Smooth muscle cell (in vitro differentiated cells): ENCODE measurements around the gene QRICH1. TPM values are rescaled to one million over a fixed set of nuclear protein-coding genes. Genes with fewer than 3 reads are reported as not detected.

ENCODE experiments used
- DNase-seq: peaks from one replicate; lab custom pipeline; 2025; ENCODE audit not compliant: unreplicated experiment; lab: John Stamatoyannopoulos, UW
- H2AFZ ChIP-seq: fragments of 200-600 bp; sonication (generic); 2 replicates; pipeline ENCODE4 v1.6.0; 2016; ENCODE audit warnings: antibody characterized with exemption, low read depth, mild to moderate bottlenecking
- H3F3A ChIP-seq: fragments of 200-600 bp; sonication (generic); 2 replicates; pipeline ENCODE4 v1.6.0; 2017; ENCODE audit warnings: antibody characterized with exemption, low read depth
- H3K27ac ChIP-seq: fragments of 200-600 bp; sonication (generic); 2 replicates; pipeline ENCODE4 v1.5.1; 2016; ENCODE audit warnings: low read depth, mild to moderate bottlenecking
- H3K27me3 ChIP-seq: fragments of 200-600 bp; sonication (generic); 2 replicates; pipeline ENCODE4 v1.6.1; 2016; ENCODE audit warnings: low read depth, mild to moderate bottlenecking
- H3K36me3 ChIP-seq: fragments of 200-600 bp; sonication (generic); 2 replicates; pipeline ENCODE4 v1.5.1; 2016; ENCODE audit warnings: low read depth
- H3K4me1 ChIP-seq: fragments of 200-600 bp; sonication (generic); 2 replicates; pipeline ENCODE4 v1.5.1; 2016; ENCODE audit warnings: low read depth
- H3K4me2 ChIP-seq: fragments of 200-600 bp; sonication (generic); 2 replicates; pipeline ENCODE4 v1.6.0; 2016; ENCODE audit warnings: mild to moderate bottlenecking
- H3K4me3 ChIP-seq: fragments of 200-600 bp; sonication (generic); 2 replicates; pipeline ENCODE4 v1.5.1; 2016; ENCODE audit warnings: mild to moderate bottlenecking
- H3K79me2 ChIP-seq: fragments of 200-600 bp; sonication (generic); 2 replicates; pipeline ENCODE4 v1.6.0; 2016; ENCODE audit warnings: low read depth, mild to moderate bottlenecking
- H3K9ac ChIP-seq: fragments of 200-600 bp; sonication (generic); 2 replicates; pipeline ENCODE4 v1.6.0; 2016; ENCODE audit warnings: low read depth
- H3K9me3 ChIP-seq: fragments of 200-600 bp; sonication (generic); replicated peaks from 2 replicates; pipeline ENCODE4 v1.5.1; 2016; ENCODE audit warnings: low read depth
- H4K20me1 ChIP-seq: fragments of 200-600 bp; sonication (generic); 2 replicates; pipeline ENCODE4 v1.6.0; 2016; ENCODE audit warnings: low read depth
- WGBS: methylation state at CpG from one replicate; pipeline ENCODE4 v1.1.7; 2016; ENCODE audit warnings: low lambda C conversion rate; 5-methylcytosine and 5-hydroxymethylcytosine counted together
- polyA plus RNA-seq: library from polyadenylated mRNA; unstranded; fragments of >200 nt; fragmentation: Nextera tagmentation; extraction: Ambion mirVana; gene quantifications from 2 replicates; pipeline ENCODE4 v1.2.1, GENCODE V29; 2016
- total RNA-seq: library from RNA; depleted of rRNA; stranded (reverse); fragments of >200 nt; gene quantifications from 2 replicates; pipeline ENCODE4 v1.2.3, GENCODE V29; 2014
- TF ChIP-seq, protein P1 (sequence below): fragments of 200-600 bp; sonication (generic); IDR thresholded peaks from 2 replicates; pipeline ENCODE4 v1.5.1; 2017; ENCODE audit warnings: borderline replicate concordance, mild to moderate bottlenecking, antibody characterized with exemption; ENCODE audit not compliant: insufficient read depth, poor library complexity, severe bottlenecking

The QRICH1 gene
- total and polyA plus RNA-seq, 2 experiments from 2014 or later, result 38.2 to 62.0 TPM

DNA sequence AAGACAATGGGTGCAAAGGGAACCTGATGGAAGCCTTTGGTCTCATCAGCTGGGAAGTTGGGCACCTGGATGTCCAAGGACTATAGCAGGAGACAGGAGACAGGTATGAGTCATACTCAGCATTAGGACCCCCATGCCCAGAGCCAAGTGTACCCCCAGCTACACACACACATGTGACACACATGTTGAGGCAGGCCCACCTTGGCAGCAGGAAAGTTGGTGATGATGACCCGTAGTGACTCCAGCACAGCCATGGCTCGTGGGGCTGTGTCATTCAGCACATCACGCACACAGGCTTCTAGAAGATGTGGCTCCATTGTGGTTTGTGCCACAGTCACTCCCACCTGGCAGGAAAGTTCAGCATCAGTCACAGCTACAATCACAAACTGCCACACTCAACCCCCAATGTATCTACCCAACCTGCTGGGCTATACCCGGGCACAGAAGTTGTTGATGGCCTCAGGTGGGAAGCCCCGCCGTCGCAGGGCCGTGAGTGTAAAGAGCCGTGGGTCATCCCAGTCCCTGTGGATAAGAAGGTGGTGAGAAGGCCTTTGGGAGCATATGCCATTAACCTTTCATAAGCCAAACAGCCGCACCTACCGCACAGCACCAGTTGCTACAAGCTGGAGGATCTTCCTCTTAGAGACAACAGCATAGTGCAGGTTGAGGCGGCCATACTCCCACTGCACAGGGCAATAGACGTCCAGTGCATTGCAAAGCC is 5.2 kb upstream of the QRICH1 start:
- Histone ChIP-seq H4K20me1 (no peaks in the 10 kb centered on the region), H3K4me1 (peaks cover 5% of the 10 kb centered on the region), H3K4me2 (no peak overlapping the region), H3K79me2 (peaks cover 14% of the 10 kb centered on the region), H3F3A (peaks cover 19% of the 10 kb centered on the region), H3K9ac (no peak overlapping the region), H3K4me3 (no peak overlapping the region), H3K36me3 (peaks cover 5% of the 10 kb centered on the region), H3K27me3 (no peaks in the 10 kb centered on the region), H2AFZ (no peak overlapping the region), H3K9me3 (no peaks in the 10 kb centered on the region), H3K27ac (no peak overlapping the region)
- 97% methylated on average over 13 of the region's 13 CpGs for WGBS
- TF ChIP-seq, protein P1, sequence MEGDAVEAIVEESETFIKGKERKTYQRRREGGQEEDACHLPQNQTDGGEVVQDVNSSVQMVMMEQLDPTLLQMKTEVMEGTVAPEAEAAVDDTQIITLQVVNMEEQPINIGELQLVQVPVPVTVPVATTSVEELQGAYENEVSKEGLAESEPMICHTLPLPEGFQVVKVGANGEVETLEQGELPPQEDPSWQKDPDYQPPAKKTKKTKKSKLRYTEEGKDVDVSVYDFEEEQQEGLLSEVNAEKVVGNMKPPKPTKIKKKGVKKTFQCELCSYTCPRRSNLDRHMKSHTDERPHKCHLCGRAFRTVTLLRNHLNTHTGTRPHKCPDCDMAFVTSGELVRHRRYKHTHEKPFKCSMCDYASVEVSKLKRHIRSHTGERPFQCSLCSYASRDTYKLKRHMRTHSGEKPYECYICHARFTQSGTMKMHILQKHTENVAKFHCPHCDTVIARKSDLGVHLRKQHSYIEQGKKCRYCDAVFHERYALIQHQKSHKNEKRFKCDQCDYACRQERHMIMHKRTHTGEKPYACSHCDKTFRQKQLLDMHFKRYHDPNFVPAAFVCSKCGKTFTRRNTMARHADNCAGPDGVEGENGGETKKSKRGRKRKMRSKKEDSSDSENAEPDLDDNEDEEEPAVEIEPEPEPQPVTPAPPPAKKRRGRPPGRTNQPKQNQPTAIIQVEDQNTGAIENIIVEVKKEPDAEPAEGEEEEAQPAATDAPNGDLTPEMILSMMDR, result no peak
- DNase-seq, result no peak

DNA sequence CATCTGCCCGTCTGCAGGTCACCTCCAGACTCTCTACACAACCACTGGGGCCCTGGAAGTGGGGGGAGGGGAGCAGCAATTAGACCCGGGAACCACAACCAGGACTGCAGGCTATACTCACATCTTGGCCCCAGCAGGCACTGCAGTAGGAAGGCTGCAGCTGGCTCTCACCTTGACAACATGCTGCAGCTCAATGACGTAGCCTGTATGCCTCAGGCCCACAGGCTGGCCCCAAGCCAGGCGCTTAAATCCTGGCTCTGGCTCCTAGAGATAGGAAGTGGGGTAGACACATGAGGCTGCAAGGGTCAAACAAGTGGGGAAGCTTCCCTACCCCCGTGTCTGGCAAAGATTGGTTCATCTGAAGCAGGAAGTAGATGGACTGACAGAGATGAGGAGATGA is 4.6 kb upstream of the QRICH1 start:
- no peak for DNase-seq
- Histone ChIP-seq H3K9ac (no peak overlapping the region), H3K27me3 (no peaks in the 10 kb centered on the region), H3K36me3 (peaks cover 5% of the 10 kb centered on the region), H3K4me1 (no peaks in the 10 kb centered on the region), H3K9me3 (no peaks in the 10 kb centered on the region), H3K27ac (no peak overlapping the region), H3K79me2 (peaks cover 8% of the 10 kb centered on the region), H2AFZ (no peak overlapping the region), H4K20me1 (no peaks in the 10 kb centered on the region), H3F3A (peaks cover 19% of the 10 kb centered on the region), H3K4me2 (no peak overlapping the region), H3K4me3 (no peak overlapping the region)
- WGBS, result 94% methylated on average over 5 of the region's 5 CpGs
- TF ChIP-seq, protein P1, result no peak

DNA sequence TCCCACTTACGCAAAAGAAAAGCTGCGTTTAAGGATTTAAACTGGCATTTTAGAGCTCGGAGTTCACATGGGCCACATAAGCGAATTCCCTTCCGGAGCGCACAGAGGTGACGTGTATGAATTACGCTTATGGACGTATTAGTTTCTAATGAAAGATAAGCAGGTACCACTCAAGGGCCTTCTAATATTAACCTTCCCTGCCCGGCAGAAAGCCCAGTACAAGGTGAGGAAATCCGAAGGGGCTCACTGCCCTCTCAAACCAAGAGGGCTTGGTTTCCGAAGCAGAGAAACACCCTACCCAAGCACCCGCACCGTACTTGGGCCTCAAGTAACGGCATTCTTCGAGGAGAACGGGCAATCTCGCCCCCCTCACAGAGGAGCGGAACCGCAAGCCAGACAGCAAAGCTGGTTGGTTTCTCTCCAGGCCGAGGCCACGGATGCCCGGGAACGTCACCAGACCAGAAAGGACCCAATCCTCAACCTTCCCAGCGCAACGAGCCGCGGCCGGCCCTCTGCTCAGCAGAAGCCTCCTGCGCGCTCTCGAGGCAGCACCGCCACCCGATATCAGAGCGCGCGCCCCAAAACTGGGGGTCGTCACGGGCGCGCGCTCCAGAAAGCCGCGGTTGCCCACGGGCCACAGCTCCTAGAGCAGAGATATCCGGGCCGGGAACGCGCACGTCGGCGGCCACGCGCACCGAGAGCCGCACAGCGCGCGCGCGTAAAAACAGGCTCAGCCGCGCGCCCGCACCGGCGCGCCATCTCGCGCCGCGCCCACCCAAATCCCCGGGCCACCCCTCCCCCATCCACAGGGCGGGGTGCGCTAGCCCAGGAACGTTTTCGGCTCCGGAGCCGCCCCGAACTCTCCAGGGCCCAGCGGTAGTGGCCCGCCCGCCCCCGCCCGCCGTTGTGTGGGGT is 676 bp downstream of the QRICH1 start:
- Histone ChIP-seq H3K79me2 (peaks cover 49% of the 10 kb centered on the region), H3K9me3 (no peaks in the 10 kb centered on the region), H3K4me3 (peak overlapping the region; percentile 86), H3K27me3 (no peaks in the 10 kb centered on the region), H3K27ac (peak overlapping the region; percentile 99), H2AFZ (peak overlapping the region; percentile 19), H3K4me2 (peak overlapping the region; percentile 94), H3K36me3 (no peaks in the 10 kb centered on the region), H3K9ac (peak overlapping the region; percentile 98), H3K4me1 (peaks cover 13% of the 10 kb centered on the region), H3F3A (peaks cover 34% of the 10 kb centered on the region), H4K20me1 (peaks cover 50% of the 10 kb centered on the region)
- peak; percentile 55 for DNase-seq
- WGBS, result 1% methylated on average over 78 of the region's 86 CpGs
- TF ChIP-seq, protein P1, result no peak
